Thoracic aorta (tissue), 2 donors: ENCODE data around the gene IGSF21. TPM values are rescaled to one million over a fixed set of nuclear protein-coding genes. Genes with fewer than 3 reads are reported as not detected.

Experiments
- ATAC-seq: fragments of 150-250 bp; one replicate; pipeline ENCODE4 v1.8.0; 2017; ENCODE audit warnings: low read depth; ENCODE audit not compliant: insufficient number of reproducible peaks, low FRiP score
- DNase-seq: peaks from one replicate; pipeline ENCODE4 v3.0.0-alpha.2; 2020; ENCODE audit warnings: low spot score
- H3K27ac ChIP-seq, 2 donors: fragments of 200-600 bp; sonication (generic); 1 replicate in 1 of 2; 2 replicates in 1 of 2; pipeline ENCODE4 v1.5.1; 2016; ENCODE audit warnings: mild to moderate bottlenecking in 2 of 2, moderate library complexity in 2 of 2
- H3K27me3 ChIP-seq: fragments of 200-600 bp; sonication (generic); replicated peaks from 2 replicates; pipeline ENCODE4 v1.6.0; 2016; ENCODE audit warnings: mild to moderate bottlenecking; ENCODE audit not compliant: insufficient read depth
- H3K36me3 ChIP-seq: fragments of 200-600 bp; sonication (generic); one replicate; pipeline ENCODE4 v1.5.1; 2016
- H3K4me1 ChIP-seq, 2 donors: fragments of 200-600 bp; sonication (generic); 1 replicate in 1 of 2; 2 replicates in 1 of 2; pipeline versions ENCODE4 v1.5.1 to v1.6.0; 2016; ENCODE audit warnings: low read depth in 2 of 2, mild to moderate bottlenecking in 1 of 2; ENCODE audit not compliant: control insufficient read depth in 1 of 2
- H3K4me3 ChIP-seq: fragments of 200-600 bp; sonication (generic); 2 replicates; pipeline ENCODE4 v1.5.1; 2016; ENCODE audit warnings: mild to moderate bottlenecking
- H3K9me3 ChIP-seq: fragments of 200-600 bp; sonication (generic); 2 replicates; pipeline ENCODE4 v1.5.1; 2016
- CTCF ChIP-seq: fragments of 200-600 bp; sonication (generic); IDR thresholded peaks from one replicate; pipeline ENCODE4 v1.5.1; 2019; ENCODE audit warnings: antibody characterized with exemption
- total RNA-seq, 2 donors: library from RNA; depleted of rRNA; stranded (reverse); fragments of >200 nt; gene quantifications; one replicate each; pipeline versions ENCODE4 v1.1.0 to v1.2.3, GENCODE V29; 2016

Gene IGSF21
- total RNA-seq, 2 donors from 2014 or later: 5.0 to 10.9 TPM

- ATAC-seq (no peak), DNase-seq (no peak)
- Histone ChIP-seq H3K4me3 (no peak overlapping the region), H3K27me3 (no peaks in the 10 kb centered on the region), H3K36me3 (no peaks in the 10 kb centered on the region), H3K4me1 (no peaks in the 10 kb centered on the region), H3K9me3 (peaks cover 11% of the 10 kb centered on the region), H3K27ac (no peak overlapping the region)
- no peak for TF ChIP-seq CTCF
Measured at GRCh38 chr1:18230840-18231239, 123.2 kb downstream of the IGSF21 start.

DNA sequence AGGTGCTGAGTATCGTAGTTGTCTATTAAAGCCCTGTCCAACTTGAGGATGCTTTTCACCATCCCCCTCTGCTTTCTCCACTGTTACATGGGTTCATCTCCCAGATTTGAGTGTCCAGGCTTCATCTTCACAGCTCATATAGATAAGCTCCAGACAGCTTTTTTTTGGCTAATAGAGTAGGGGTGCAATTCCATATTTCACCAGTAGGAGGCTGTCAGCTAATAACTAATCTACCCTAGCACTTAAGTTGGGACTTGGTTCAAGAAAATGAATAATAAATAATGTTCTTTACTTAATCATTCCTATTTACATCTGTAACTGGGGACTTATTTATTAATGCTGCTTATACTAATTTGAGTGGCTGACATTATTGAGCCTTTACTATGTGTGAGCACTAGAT is 124.5 kb downstream of the IGSF21 start:
- no peak overlapping the region for H3K4me3 ChIP-seq
- no peaks in the 10 kb centered on the region for H3K4me1 ChIP-seq
- H3K27ac ChIP-seq: no peak overlapping the region
- TF ChIP-seq CTCF: peak; percentile 26
- no peak for ATAC-seq
- H3K27me3 ChIP-seq: no peaks in the 10 kb centered on the region
- DNase-seq: no peak
- no peaks in the 10 kb centered on the region for H3K36me3 ChIP-seq
- H3K9me3 ChIP-seq: peaks cover 11% of the 10 kb centered on the region

- DNase-seq (no peak), ATAC-seq (no peak)
- Histone ChIP-seq H3K27me3 (no peaks in the 10 kb centered on the region), H3K36me3 (no peaks in the 10 kb centered on the region), H3K4me1 (no peaks in the 10 kb centered on the region), H3K9me3 (peaks cover 11% of the 10 kb centered on the region), H3K27ac (no peak overlapping the region), H3K4me3 (no peak overlapping the region)
- TF ChIP-seq CTCF: no peak
Measured at GRCh38 chr1:18233176-18233864, 125.7 kb downstream of the IGSF21 start.

DNA sequence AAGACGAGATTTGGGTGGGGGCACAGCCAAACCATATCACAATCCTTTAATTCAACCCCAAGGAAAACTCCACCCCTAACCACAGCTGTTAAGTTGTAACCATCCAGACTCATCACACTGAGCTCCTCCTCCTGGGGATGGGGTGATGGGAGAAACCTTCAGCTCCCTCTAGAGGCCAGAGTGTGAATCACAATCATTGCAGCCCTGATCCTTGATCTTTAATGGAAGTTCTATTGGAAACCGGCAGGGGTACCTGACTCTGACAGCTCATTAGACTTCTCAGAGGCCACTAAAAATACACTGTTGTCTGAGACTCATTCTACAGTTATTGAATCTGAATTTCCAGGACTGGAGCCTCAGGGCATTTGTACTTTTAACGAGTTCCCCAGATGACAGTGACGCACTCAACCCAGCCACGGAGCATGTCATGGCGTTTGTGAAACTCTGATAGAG is 127.2 kb downstream of the IGSF21 start:
- DNase-seq: no peak
- H3K27me3 ChIP-seq: no peaks in the 10 kb centered on the region
- peak; percentile 18 for TF ChIP-seq CTCF

GRCh38 chr1:18237371-18237770 is 129.8 kb downstream of the IGSF21 start:
- H3K4me1 ChIP-seq: no peaks in the 10 kb centered on the region
- DNase-seq (no peak), ATAC-seq (no peak)
- H3K36me3 ChIP-seq: no peaks in the 10 kb centered on the region
- no peak overlapping the region for H3K27ac ChIP-seq
- no peak for TF ChIP-seq CTCF
- no peaks in the 10 kb centered on the region for H3K27me3 ChIP-seq
- H3K9me3 ChIP-seq: peaks cover under 1% of the 10 kb centered on the region
- H3K4me3 ChIP-seq: no peak overlapping the region

More for the DNA sequence above, 127.2 kb downstream of the IGSF21 start:
- no peak for ATAC-seq
- Histone ChIP-seq H3K4me1 (no peaks in the 10 kb centered on the region), H3K36me3 (no peaks in the 10 kb centered on the region), H3K27ac (no peak overlapping the region), H3K9me3 (peaks cover 11% of the 10 kb centered on the region), H3K4me3 (no peak overlapping the region)
